GM12878 (cell line): ENCODE measurements around the gene ADA. TPM values are rescaled to one million over a fixed set of nuclear protein-coding genes. Genes with fewer than 3 reads are reported as not detected.

Experiments
- CEBPB ChIP-seq, 2 experiments: fragments of 150-350 bp in 1 of 2; IDR thresholded peaks; 2 replicates each; pipeline ENCODE4 v1.6.1; 2012 to 2014; ENCODE audit warnings: low read depth in 2 of 2, low read length in 2 of 2, borderline replicate concordance in 1 of 2, inconsistent platforms in 1 of 2
- HDGF ChIP-seq: fragments of 450-650 bp; IDR thresholded peaks from 2 replicates; pipeline ENCODE4 v1.6.1; 2016; ENCODE audit warnings: antibody characterized with exemption
- IKZF1 ChIP-seq: fragments of 450-650 bp; conservative IDR thresholded peaks from 2 replicates; pipeline ENCODE4 v1.6.1; 2017; ENCODE audit warnings: antibody characterized with exemption, mild to moderate bottlenecking
- polyA plus RNA-seq, 11 experiments: library from polyadenylated mRNA; depleted of rRNA in 4 of 11; unstranded in 6 of 11; stranded (reverse) in 5 of 11; fragments of >200 nt; fragmentation: Nextera tagmentation in 4 of 11; fragmentation: Illumina TruSeq in 1 of 11; extraction: Ambion mirVana in 4 of 11; extraction: Trizol in 1 of 11; gene quantifications; 1 replicate in 1 of 11; 2 replicates in 10 of 11; pipeline versions ENCODE4 v1.2.1 to v1.2.3, GENCODE V29; 2011 to 2016; ENCODE audit warnings: inconsistent platforms in 2 of 11, missing spikeins in 2 of 11, low read depth in 1 of 11
- total RNA-seq, 4 experiments: library from RNA; depleted of rRNA in 3 of 4; stranded (reverse); fragments of >200 nt in 3 of 4; fragmentation: Illumina TruSeq in 1 of 4; extraction: Trizol in 1 of 4; gene quantifications; 2 replicates each; pipeline versions ENCODE4 v1.2.1 to v1.2.3, GENCODE V29; 2013 to 2021

ADA gene
- total and polyA plus RNA-seq, 10 of the 15 experiments (the other 5 are each of a cell fraction or from before 2014, with no cell fraction given), result 40.9 to 217 (median 90.8) TPM

GRCh38 chr20:44570367-44570766 is 81.1 kb downstream of the ADA start (continued):
- TF ChIP-seq CEBPB (IDR thresholded peaks at IDR 0.05; ENCODE audit: borderline replicate concordance in 1 of 2, low read depth in 2 of 2, low read length in 2 of 2), result no peak
- TF ChIP-seq HDGF, result no peak
- no peak for TF ChIP-seq IKZF1

Other genes with a start within 250 kb of the ADA start
- gene TTPAL, start 175.8 kb downstream of the ADA start, total RNA-seq (2014; rRNA removed), result 9.2 and 9.4 TPM in 2 replicates
- 9.2 and 9.3 TPM in 2 replicates for gene TTPAL, start 175.8 kb downstream of the ADA start, total RNA-seq (2014; rRNA removed; fragmentation: Illumina TruSeq; extraction: Trizol)
- gene TTPAL, start 175.8 kb downstream of the ADA start, total RNA-seq (2021), result 17.1 and 17.8 TPM in 2 replicates
- gene TTPAL, start 175.8 kb downstream of the ADA start, polyA plus RNA-seq (2011; rRNA removed), result 3.9 and 5.2 TPM in 2 replicates
- 14.4 and 15.4 TPM in 2 replicates for gene TTPAL, start 175.8 kb downstream of the ADA start, polyA plus RNA-seq (2014; fragmentation: Illumina TruSeq; extraction: Trizol)
- gene TTPAL, start 175.8 kb downstream of the ADA start, polyA plus RNA-seq (2014; fragmentation: Nextera tagmentation; extraction: Ambion mirVana), result 1 to 10 TPM; 4.0 to 4.3 TPM
- 8.5 and 8.7 TPM in 2 replicates for gene TTPAL, start 175.8 kb downstream of the ADA start, polyA plus RNA-seq (2014; rRNA removed)
- gene TTPAL, start 175.8 kb downstream of the ADA start, polyA plus RNA-seq (2016; fragmentation: Nextera tagmentation; extraction: Ambion mirVana), result 10 to 100 TPM; 19.7 to 24.0 TPM
- 24.5 and 31.5 TPM in 2 replicates for gene SERINC3, start 129.6 kb downstream of the ADA start, total RNA-seq (2014; rRNA removed)
- 33.3 and 33.8 TPM in 2 replicates for gene SERINC3, start 129.6 kb downstream of the ADA start, total RNA-seq (2014; rRNA removed; fragmentation: Illumina TruSeq; extraction: Trizol)
- 35.0 and 35.3 TPM in 2 replicates for gene SERINC3, start 129.6 kb downstream of the ADA start, total RNA-seq (2021)
- 88.7 and 96.8 TPM in 2 replicates for gene SERINC3, start 129.6 kb downstream of the ADA start, polyA plus RNA-seq (2011; rRNA removed)
- gene SERINC3, start 129.6 kb downstream of the ADA start, polyA plus RNA-seq (2014; fragmentation: Illumina TruSeq; extraction: Trizol), result 39.8 and 41.9 TPM in 2 replicates
- gene SERINC3, start 129.6 kb downstream of the ADA start, polyA plus RNA-seq (2014; fragmentation: Nextera tagmentation; extraction: Ambion mirVana), result 10 to 100 TPM; 37.8 to 55.6 TPM
- gene SERINC3, start 129.6 kb downstream of the ADA start, polyA plus RNA-seq (2014; rRNA removed), result 31.8 and 34.0 TPM in 2 replicates
- 10 to 100 TPM; 59.0 to 59.8 TPM for gene SERINC3, start 129.6 kb downstream of the ADA start, polyA plus RNA-seq (2016; fragmentation: Nextera tagmentation; extraction: Ambion mirVana)
- 77.0 and 78.5 TPM in 2 replicates for gene PKIG, start 69.1 kb downstream of the ADA start, total RNA-seq (2014; rRNA removed)
- 47.9 and 51.4 TPM in 2 replicates for gene PKIG, start 69.1 kb downstream of the ADA start, total RNA-seq (2014; rRNA removed; fragmentation: Illumina TruSeq; extraction: Trizol)
- gene PKIG, start 69.1 kb downstream of the ADA start, total RNA-seq (2021), result 56.2 and 58.4 TPM in 2 replicates
- 16.4 and 17.8 TPM in 2 replicates for gene PKIG, start 69.1 kb downstream of the ADA start, polyA plus RNA-seq (2011; rRNA removed)
- gene PKIG, start 69.1 kb downstream of the ADA start, polyA plus RNA-seq (2014; fragmentation: Illumina TruSeq; extraction: Trizol), result 33.8 and 69.3 TPM in 2 replicates
- gene PKIG, start 69.1 kb downstream of the ADA start, polyA plus RNA-seq (2014; fragmentation: Nextera tagmentation; extraction: Ambion mirVana), result 10 to 100 TPM in 1 of 2 experiments, 1 to 10 TPM in 1; 5.7 to 17.5 TPM
- 74.2 and 82.3 TPM in 2 replicates for gene PKIG, start 69.1 kb downstream of the ADA start, polyA plus RNA-seq (2014; rRNA removed)
- gene PKIG, start 69.1 kb downstream of the ADA start, polyA plus RNA-seq (2016; fragmentation: Nextera tagmentation; extraction: Ambion mirVana), result 10 to 100 TPM; 26.3 to 28.0 TPM
- not detected in 2 replicates for gene CCN5, start 63.7 kb upstream of the ADA start, total RNA-seq (2014; rRNA removed)
- not detected in 2 replicates for gene CCN5, start 63.7 kb upstream of the ADA start, total RNA-seq (2014; rRNA removed; fragmentation: Illumina TruSeq; extraction: Trizol)
- gene CCN5, start 63.7 kb upstream of the ADA start, total RNA-seq (2021), result 0.15 TPM in 1 of 2 replicates, not detected in the other
- gene CCN5, start 63.7 kb upstream of the ADA start, polyA plus RNA-seq (2011; rRNA removed), result not detected in 2 replicates
- gene CCN5, start 63.7 kb upstream of the ADA start, polyA plus RNA-seq (2014; fragmentation: Illumina TruSeq; extraction: Trizol), result not detected in 2 replicates
- not detected for gene CCN5, start 63.7 kb upstream of the ADA start, polyA plus RNA-seq (2014; fragmentation: Nextera tagmentation; extraction: Ambion mirVana)
- not detected in 2 replicates for gene CCN5, start 63.7 kb upstream of the ADA start, polyA plus RNA-seq (2014; rRNA removed)
- gene CCN5, start 63.7 kb upstream of the ADA start, polyA plus RNA-seq (2016; fragmentation: Nextera tagmentation; extraction: Ambion mirVana), result under 1 TPM in 1 of 2 experiments, not detected in 1; 0.14 TPM
- not detected in 2 replicates for gene KCNK15, start 94.2 kb upstream of the ADA start, total RNA-seq (2014; rRNA removed)
- not detected in 2 replicates for gene KCNK15, start 94.2 kb upstream of the ADA start, total RNA-seq (2014; rRNA removed; fragmentation: Illumina TruSeq; extraction: Trizol)
- gene KCNK15, start 94.2 kb upstream of the ADA start, total RNA-seq (2021), result not detected in 2 replicates
- not detected in 2 replicates for gene KCNK15, start 94.2 kb upstream of the ADA start, polyA plus RNA-seq (2011; rRNA removed)
- gene KCNK15, start 94.2 kb upstream of the ADA start, polyA plus RNA-seq (2014; fragmentation: Illumina TruSeq; extraction: Trizol), result not detected in 2 replicates
- not detected for gene KCNK15, start 94.2 kb upstream of the ADA start, polyA plus RNA-seq (2014; fragmentation: Nextera tagmentation; extraction: Ambion mirVana)
- gene KCNK15, start 94.2 kb upstream of the ADA start, polyA plus RNA-seq (2014; rRNA removed), result not detected in 2 replicates
- gene KCNK15, start 94.2 kb upstream of the ADA start, polyA plus RNA-seq (2016; fragmentation: Nextera tagmentation; extraction: Ambion mirVana), result not detected
- gene RIMS4, start 158.8 kb upstream of the ADA start, total RNA-seq (2014; rRNA removed), result under 0.01 TPM in 1 of 2 replicates, not detected in the other
- not detected in 2 replicates for gene RIMS4, start 158.8 kb upstream of the ADA start, total RNA-seq (2014; rRNA removed; fragmentation: Illumina TruSeq; extraction: Trizol)
- gene RIMS4, start 158.8 kb upstream of the ADA start, total RNA-seq (2021), result 0.05 TPM in 1 of 2 replicates, not detected in the other
- gene RIMS4, start 158.8 kb upstream of the ADA start, polyA plus RNA-seq (2011; rRNA removed), result 0.06 and 0.07 TPM in 2 replicates
- gene RIMS4, start 158.8 kb upstream of the ADA start, polyA plus RNA-seq (2014; fragmentation: Illumina TruSeq; extraction: Trizol), result not detected in 2 replicates
- not detected for gene RIMS4, start 158.8 kb upstream of the ADA start, polyA plus RNA-seq (2014; fragmentation: Nextera tagmentation; extraction: Ambion mirVana)
- gene RIMS4, start 158.8 kb upstream of the ADA start, polyA plus RNA-seq (2014; rRNA removed), result 0.05 TPM in 1 of 2 replicates, not detected in the other
- gene RIMS4, start 158.8 kb upstream of the ADA start, polyA plus RNA-seq (2016; fragmentation: Nextera tagmentation; extraction: Ambion mirVana), result under 1 TPM in 1 of 2 experiments, not detected in 1; 0.07 TPM
- 63.5 and 73.2 TPM in 2 replicates for gene YWHAB, start 234.0 kb upstream of the ADA start, total RNA-seq (2014; rRNA removed)
- gene YWHAB, start 234.0 kb upstream of the ADA start, total RNA-seq (2014; rRNA removed; fragmentation: Illumina TruSeq; extraction: Trizol), result 81.9 and 84.6 TPM in 2 replicates
- gene YWHAB, start 234.0 kb upstream of the ADA start, total RNA-seq (2021), result 185 and 195 TPM in 2 replicates
- 99.1 and 111 TPM in 2 replicates for gene YWHAB, start 234.0 kb upstream of the ADA start, polyA plus RNA-seq (2011; rRNA removed)
- gene YWHAB, start 234.0 kb upstream of the ADA start, polyA plus RNA-seq (2014; fragmentation: Illumina TruSeq; extraction: Trizol), result 170 and 195 TPM in 2 replicates
- gene YWHAB, start 234.0 kb upstream of the ADA start, polyA plus RNA-seq (2014; fragmentation: Nextera tagmentation; extraction: Ambion mirVana), result 100 to 1,000 TPM; 136 to 153 TPM
- 76.9 and 77.5 TPM in 2 replicates for gene YWHAB, start 234.0 kb upstream of the ADA start, polyA plus RNA-seq (2014; rRNA removed)
- 100 to 1,000 TPM; 307 to 323 TPM for gene YWHAB, start 234.0 kb upstream of the ADA start, polyA plus RNA-seq (2016; fragmentation: Nextera tagmentation; extraction: Ambion mirVana)